Liver (tissue), 9 donors: ENCODE results near the gene GABRR1. TPM values are rescaled to one million over a fixed set of nuclear protein-coding genes. Genes with fewer than 3 reads are reported as not detected.

ENCODE experiments used
- DNase-seq: peaks from one replicate; pipeline ENCODE4 v3.0.0-alpha.2; 2017; ENCODE audit warnings: low spot score
- H3K27ac ChIP-seq, 2 donors: one replicate each; pipeline ENCODE4 v1.7.0; 2013; ENCODE audit warnings: inconsistent platforms in 2 of 2, low read length in 2 of 2, control low read depth in 1 of 2, low read depth in 1 of 2, mild to moderate bottlenecking in 1 of 2
- H3K27me3 ChIP-seq, 4 donors: one replicate each; pipeline versions ENCODE4 v1.6.1 to v1.7.0; 2013; ENCODE audit warnings: low read length in 3 of 4, inconsistent platforms in 1 of 4, mild to moderate bottlenecking in 1 of 4, moderate library complexity in 1 of 4; ENCODE audit not compliant: control insufficient read depth in 4 of 4, insufficient read depth in 4 of 4
- H3K36me3 ChIP-seq, 4 donors: one replicate each; pipeline versions ENCODE4 v1.6.1 to v1.7.0; 2013; ENCODE audit warnings: low read length in 3 of 4, mild to moderate bottlenecking in 3 of 4, low read depth in 1 of 4, moderate library complexity in 1 of 4; ENCODE audit not compliant: control insufficient read depth in 4 of 4, insufficient read depth in 3 of 4
- H3K4me1 ChIP-seq, 4 donors: one replicate each; pipeline versions ENCODE4 v1.6.1 to v1.7.0; 2013; ENCODE audit warnings: low read length in 3 of 4, mild to moderate bottlenecking in 3 of 4, moderate library complexity in 1 of 4; ENCODE audit not compliant: control insufficient read depth in 4 of 4, insufficient read depth in 4 of 4
- H3K4me3 ChIP-seq, 3 donors: one replicate each; pipeline versions ENCODE4 v1.6.1 to v1.7.0; 2013; ENCODE audit warnings: low read length in 3 of 3, control low read depth in 1 of 3, low read depth in 1 of 3, mild to moderate bottlenecking in 1 of 3
- H3K9ac ChIP-seq, 2 donors: one replicate each; pipeline ENCODE4 v1.7.0; 2013; ENCODE audit warnings: low read length in 2 of 2, mild to moderate bottlenecking in 2 of 2, moderate library complexity in 2 of 2, control low read depth in 1 of 2, low read depth in 1 of 2
- H3K9me3 ChIP-seq, 4 donors: one replicate each; pipeline versions ENCODE4 v1.6.1 to v1.7.0; 2013; ENCODE audit warnings: low read length in 3 of 4; ENCODE audit not compliant: control insufficient read depth in 4 of 4
- EGR1 ChIP-seq, 2 donors: IDR thresholded peaks; 2 replicates each; pipeline ENCODE4 v1.6.1; 2016 to 2018; ENCODE audit warnings: antibody characterized with exemption in 2 of 2, low read depth in 2 of 2
- FOXA1 ChIP-seq: IDR thresholded peaks from 2 replicates; pipeline ENCODE4 v1.6.1; 2016; ENCODE audit warnings: antibody characterized with exemption
- FOXA2 ChIP-seq: IDR thresholded peaks from 2 replicates; pipeline ENCODE4 v1.6.1; 2016; ENCODE audit warnings: antibody characterized with exemption
- GABPA ChIP-seq, 2 donors: IDR thresholded peaks in 1 of 2; conservative IDR thresholded peaks in 1 of 2; 2 replicates each; pipeline ENCODE4 v1.6.1; 2016; ENCODE audit warnings: antibody characterized with exemption in 2 of 2, mild to moderate bottlenecking in 1 of 2, moderate library complexity in 1 of 2
- HNF4A ChIP-seq, 2 donors: conservative IDR thresholded peaks; 2 replicates each; pipeline ENCODE4 v1.6.1; 2016; ENCODE audit warnings: antibody characterized with exemption in 2 of 2, mild to moderate bottlenecking in 2 of 2
- HNF4G ChIP-seq: IDR thresholded peaks from 2 replicates; pipeline ENCODE4 v1.6.1; 2016; ENCODE audit warnings: antibody characterized with exemption
- JUND ChIP-seq, 2 donors: IDR thresholded peaks; 2 replicates each; pipeline ENCODE4 v1.6.1; 2016; ENCODE audit warnings: antibody characterized with exemption in 2 of 2
- NR2F2 ChIP-seq: IDR thresholded peaks from 2 replicates; pipeline ENCODE4 v1.6.1; 2016; ENCODE audit warnings: antibody characterized with exemption
- RAD21 ChIP-seq, 2 donors: IDR thresholded peaks; 2 replicates each; pipeline ENCODE4 v1.6.1; 2016; ENCODE audit warnings: antibody characterized with exemption in 2 of 2, mild to moderate bottlenecking in 2 of 2
- RXRA ChIP-seq, 2 donors: IDR thresholded peaks; 2 replicates each; pipeline ENCODE4 v1.6.1; 2017 to 2018; ENCODE audit warnings: antibody characterized with exemption in 2 of 2, mild to moderate bottlenecking in 1 of 2
- TAF1 ChIP-seq: conservative IDR thresholded peaks from 2 replicates; pipeline ENCODE4 v1.6.1; 2016; ENCODE audit warnings: antibody characterized with exemption, mild to moderate bottlenecking
- YY1 ChIP-seq: IDR thresholded peaks from 2 replicates; pipeline ENCODE4 v1.6.1; 2016; ENCODE audit warnings: antibody characterized with exemption, mild to moderate bottlenecking
- WGBS: extraction: QIAGEN DNeasy Blood & Tissue Kit; methylation state at CpG from one replicate; pipeline ENCODE4 v1.1.7; 2013; 5-methylcytosine and 5-hydroxymethylcytosine counted together
- polyA plus RNA-seq, 2 donors: library from polyadenylated mRNA; stranded (reverse) in 1 of 2; unstranded in 1 of 2; fragments of 200-250 nt in 1 of 2; fragments of >200 nt in 1 of 2; fragmentation: Nextera tagmentation in 1 of 2; extraction: Ambion mirVana in 1 of 2; gene quantifications; one replicate each; pipeline versions ENCODE4 v1.2.1 to v1.2.3, GENCODE V29; 2013 to 2015
- total RNA-seq, 2 donors: library from RNA; depleted of rRNA; stranded (reverse); fragments of >200 nt; gene quantifications; one replicate each; pipeline ENCODE4 v1.2.3, GENCODE V29; 2014
- TF ChIP-seq, protein P1 (sequence below): IDR thresholded peaks from 2 replicates; pipeline ENCODE4 v1.6.1; 2016; ENCODE audit warnings: antibody characterized with exemption
- TF ChIP-seq, protein P2 (sequence below): fragments of 150-350 bp; IDR thresholded peaks from 2 replicates; pipeline ENCODE4 v1.5.1; 2017; ENCODE audit warnings: improper control_type of control experiment, low read depth, low read length; ENCODE audit not compliant: missing input control
- TF ChIP-seq, protein P3 (sequence below): IDR thresholded peaks from 2 replicates; pipeline ENCODE4 v1.6.1; 2016; ENCODE audit warnings: antibody characterized with exemption, mild to moderate bottlenecking
- TF ChIP-seq, protein P4 (sequence below): IDR thresholded peaks from 2 replicates; pipeline ENCODE4 v1.6.1; 2016; ENCODE audit warnings: antibody characterized with exemption
- TF ChIP-seq, protein P5 (sequence below): IDR thresholded peaks from 2 replicates; pipeline ENCODE4 v1.6.1; 2016; ENCODE audit warnings: antibody characterized with exemption
- donor health status: healthy.
- donor health status: healthy.
- donor health status: healthy.
- donor health status: healthy.
- donor health status: healthy.

The GABRR1 gene
- total and polyA plus RNA-seq, 4 donors: not detected

DNA sequence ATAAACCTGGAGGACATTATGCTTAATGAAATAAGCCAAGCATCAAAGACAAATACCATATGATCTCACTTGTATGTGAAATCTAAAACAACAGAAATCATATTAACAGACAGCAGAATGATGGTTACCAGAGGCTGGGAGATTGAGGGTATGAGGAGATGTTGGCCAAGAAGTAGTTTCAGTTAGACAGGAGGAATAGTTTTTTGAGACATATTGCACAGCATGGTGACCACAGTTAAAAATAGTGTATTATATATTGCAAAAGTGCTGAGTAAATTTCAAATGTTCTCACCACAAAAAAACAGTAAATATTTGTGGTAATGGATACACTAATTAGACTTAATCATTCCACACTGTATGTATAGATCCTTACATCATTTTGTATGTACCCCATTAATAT, 1.8 kb downstream of the GABRR1 start (continued):
- TF ChIP-seq, protein P1, sequence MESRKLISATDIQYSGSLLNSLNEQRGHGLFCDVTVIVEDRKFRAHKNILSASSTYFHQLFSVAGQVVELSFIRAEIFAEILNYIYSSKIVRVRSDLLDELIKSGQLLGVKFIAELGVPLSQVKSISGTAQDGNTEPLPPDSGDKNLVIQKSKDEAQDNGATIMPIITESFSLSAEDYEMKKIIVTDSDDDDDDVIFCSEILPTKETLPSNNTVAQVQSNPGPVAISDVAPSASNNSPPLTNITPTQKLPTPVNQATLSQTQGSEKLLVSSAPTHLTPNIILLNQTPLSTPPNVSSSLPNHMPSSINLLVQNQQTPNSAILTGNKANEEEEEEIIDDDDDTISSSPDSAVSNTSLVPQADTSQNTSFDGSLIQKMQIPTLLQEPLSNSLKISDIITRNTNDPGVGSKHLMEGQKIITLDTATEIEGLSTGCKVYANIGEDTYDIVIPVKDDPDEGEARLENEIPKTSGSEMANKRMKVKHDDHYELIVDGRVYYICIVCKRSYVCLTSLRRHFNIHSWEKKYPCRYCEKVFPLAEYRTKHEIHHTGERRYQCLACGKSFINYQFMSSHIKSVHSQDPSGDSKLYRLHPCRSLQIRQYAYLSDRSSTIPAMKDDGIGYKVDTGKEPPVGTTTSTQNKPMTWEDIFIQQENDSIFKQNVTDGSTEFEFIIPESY: no peak
- TF ChIP-seq HNF4G (no peak), GABPA (IDR thresholded peaks at IDR 0.05 in 1 of 2, conservative IDR thresholded peaks at IDR 0.05 in 1 of 2) (no peak)

DNA sequence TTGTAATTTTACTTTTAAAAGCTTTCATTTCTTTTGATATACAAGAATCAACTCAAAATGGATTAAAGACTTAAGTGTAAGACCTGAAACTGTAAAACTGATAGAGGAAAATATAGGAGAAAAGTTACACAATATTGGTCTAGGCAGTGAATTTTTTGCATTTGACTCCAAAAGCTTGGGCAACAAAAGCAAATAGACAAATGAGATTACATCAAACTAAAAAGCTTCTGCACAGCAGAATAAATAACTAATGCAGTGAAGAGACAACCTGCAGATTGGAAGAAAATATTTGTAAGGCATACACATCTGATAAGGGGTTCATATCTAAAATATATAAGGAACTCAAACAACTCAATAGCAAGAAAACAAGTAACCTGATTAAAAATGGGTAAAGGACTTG, 3.0 kb downstream of the GABRR1 start:
- Histone ChIP-seq H3K27me3 (no peaks in the 10 kb centered on the region), H3K9ac (no peak overlapping the region), H3K4me1 (no peaks in the 10 kb centered on the region), H3K4me3 (no peak overlapping the region), H3K27ac (no peak overlapping the region), H3K9me3 (no peaks in the 10 kb centered on the region), H3K36me3 (no peaks in the 10 kb centered on the region)
- no peak for DNase-seq
- TF ChIP-seq NR2F2: no peak
- TF ChIP-seq HNF4A (conservative IDR thresholded peaks at IDR 0.05): peak; percentile 18 to 47
- peak in 1 of 2 donors; percentile 29 for TF ChIP-seq JUND (IDR thresholded peaks at IDR 0.05)
- TF ChIP-seq, protein P2, sequence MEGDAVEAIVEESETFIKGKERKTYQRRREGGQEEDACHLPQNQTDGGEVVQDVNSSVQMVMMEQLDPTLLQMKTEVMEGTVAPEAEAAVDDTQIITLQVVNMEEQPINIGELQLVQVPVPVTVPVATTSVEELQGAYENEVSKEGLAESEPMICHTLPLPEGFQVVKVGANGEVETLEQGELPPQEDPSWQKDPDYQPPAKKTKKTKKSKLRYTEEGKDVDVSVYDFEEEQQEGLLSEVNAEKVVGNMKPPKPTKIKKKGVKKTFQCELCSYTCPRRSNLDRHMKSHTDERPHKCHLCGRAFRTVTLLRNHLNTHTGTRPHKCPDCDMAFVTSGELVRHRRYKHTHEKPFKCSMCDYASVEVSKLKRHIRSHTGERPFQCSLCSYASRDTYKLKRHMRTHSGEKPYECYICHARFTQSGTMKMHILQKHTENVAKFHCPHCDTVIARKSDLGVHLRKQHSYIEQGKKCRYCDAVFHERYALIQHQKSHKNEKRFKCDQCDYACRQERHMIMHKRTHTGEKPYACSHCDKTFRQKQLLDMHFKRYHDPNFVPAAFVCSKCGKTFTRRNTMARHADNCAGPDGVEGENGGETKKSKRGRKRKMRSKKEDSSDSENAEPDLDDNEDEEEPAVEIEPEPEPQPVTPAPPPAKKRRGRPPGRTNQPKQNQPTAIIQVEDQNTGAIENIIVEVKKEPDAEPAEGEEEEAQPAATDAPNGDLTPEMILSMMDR: no peak
- peak in 1 of 2 donors; percentile 40 for TF ChIP-seq RXRA (IDR thresholded peaks at IDR 0.05)

DNA sequence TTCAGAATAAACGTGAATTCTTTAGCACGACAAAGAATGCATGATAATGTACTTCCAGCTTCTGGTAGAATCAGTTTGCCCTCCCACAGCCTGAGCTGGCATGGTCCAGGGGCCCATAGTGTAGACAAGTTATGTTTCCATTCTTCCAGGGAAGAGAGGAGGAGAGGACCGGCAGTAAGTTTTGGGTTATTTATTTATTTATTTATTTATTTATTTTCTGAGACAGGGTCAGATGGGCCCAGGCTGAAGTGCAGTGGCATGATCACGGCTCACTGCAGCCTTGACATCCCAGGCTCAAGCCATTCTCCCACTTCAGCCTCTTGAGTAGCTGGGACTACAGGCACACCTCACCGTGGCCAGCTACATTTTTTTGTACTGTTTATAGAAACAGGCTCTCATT, 4.7 kb downstream of the GABRR1 start:
- WGBS: 86% methylated on average over 5 of the region's 5 CpGs
- Histone ChIP-seq H3K9me3 (no peaks in the 10 kb centered on the region), H3K9ac (no peak overlapping the region), H3K27me3 (no peaks in the 10 kb centered on the region), H3K36me3 (no peaks in the 10 kb centered on the region), H3K4me1 (no peaks in the 10 kb centered on the region), H3K27ac (no peak overlapping the region), H3K4me3 (no peak overlapping the region)
- TF ChIP-seq GABPA (IDR thresholded peaks at IDR 0.05 in 1 of 2, conservative IDR thresholded peaks at IDR 0.05 in 1 of 2) (no peak), HNF4A (conservative IDR thresholded peaks at IDR 0.05) (no peak), HNF4G (no peak), RAD21 (IDR thresholded peaks at IDR 0.05) (no peak), FOXA1 (no peak), NR2F2 (no peak), JUND (IDR thresholded peaks at IDR 0.05) (no peak), YY1 (no peak), TAF1 (no peak), FOXA2 (no peak), EGR1 (IDR thresholded peaks at IDR 0.05; ENCODE audit: low read depth in 2 of 2) (no peak)
- TF ChIP-seq, protein P3, sequence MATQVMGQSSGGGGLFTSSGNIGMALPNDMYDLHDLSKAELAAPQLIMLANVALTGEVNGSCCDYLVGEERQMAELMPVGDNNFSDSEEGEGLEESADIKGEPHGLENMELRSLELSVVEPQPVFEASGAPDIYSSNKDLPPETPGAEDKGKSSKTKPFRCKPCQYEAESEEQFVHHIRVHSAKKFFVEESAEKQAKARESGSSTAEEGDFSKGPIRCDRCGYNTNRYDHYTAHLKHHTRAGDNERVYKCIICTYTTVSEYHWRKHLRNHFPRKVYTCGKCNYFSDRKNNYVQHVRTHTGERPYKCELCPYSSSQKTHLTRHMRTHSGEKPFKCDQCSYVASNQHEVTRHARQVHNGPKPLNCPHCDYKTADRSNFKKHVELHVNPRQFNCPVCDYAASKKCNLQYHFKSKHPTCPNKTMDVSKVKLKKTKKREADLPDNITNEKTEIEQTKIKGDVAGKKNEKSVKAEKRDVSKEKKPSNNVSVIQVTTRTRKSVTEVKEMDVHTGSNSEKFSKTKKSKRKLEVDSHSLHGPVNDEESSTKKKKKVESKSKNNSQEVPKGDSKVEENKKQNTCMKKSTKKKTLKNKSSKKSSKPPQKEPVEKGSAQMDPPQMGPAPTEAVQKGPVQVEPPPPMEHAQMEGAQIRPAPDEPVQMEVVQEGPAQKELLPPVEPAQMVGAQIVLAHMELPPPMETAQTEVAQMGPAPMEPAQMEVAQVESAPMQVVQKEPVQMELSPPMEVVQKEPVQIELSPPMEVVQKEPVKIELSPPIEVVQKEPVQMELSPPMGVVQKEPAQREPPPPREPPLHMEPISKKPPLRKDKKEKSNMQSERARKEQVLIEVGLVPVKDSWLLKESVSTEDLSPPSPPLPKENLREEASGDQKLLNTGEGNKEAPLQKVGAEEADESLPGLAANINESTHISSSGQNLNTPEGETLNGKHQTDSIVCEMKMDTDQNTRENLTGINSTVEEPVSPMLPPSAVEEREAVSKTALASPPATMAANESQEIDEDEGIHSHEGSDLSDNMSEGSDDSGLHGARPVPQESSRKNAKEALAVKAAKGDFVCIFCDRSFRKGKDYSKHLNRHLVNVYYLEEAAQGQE: no peak
- TF ChIP-seq, protein P4, sequence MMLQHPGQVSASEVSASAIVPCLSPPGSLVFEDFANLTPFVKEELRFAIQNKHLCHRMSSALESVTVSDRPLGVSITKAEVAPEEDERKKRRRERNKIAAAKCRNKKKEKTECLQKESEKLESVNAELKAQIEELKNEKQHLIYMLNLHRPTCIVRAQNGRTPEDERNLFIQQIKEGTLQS: no peak
- TF ChIP-seq, protein P1: no peak
- TF ChIP-seq, protein P5, sequence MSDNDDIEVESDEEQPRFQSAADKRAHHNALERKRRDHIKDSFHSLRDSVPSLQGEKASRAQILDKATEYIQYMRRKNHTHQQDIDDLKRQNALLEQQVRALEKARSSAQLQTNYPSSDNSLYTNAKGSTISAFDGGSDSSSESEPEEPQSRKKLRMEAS: no peak
- TF ChIP-seq, protein P2: no peak
- DNase-seq: no peak
